Gastrocnemius medialis (tissue), 4 donors: ENCODE results near the gene PLGRKT. TPM values are rescaled to one million over a fixed set of nuclear protein-coding genes. Genes with fewer than 3 reads are reported as not detected.

Experiments used
- ATAC-seq, 2 donors: fragments of 150-250 bp; one replicate each; pipeline ENCODE4 v1.9.1; 2016
- DNase-seq, 2 donors: peaks; one replicate each; pipeline ENCODE4 v3.0.0-alpha.2; 2019
- H3K27ac ChIP-seq, 4 donors: fragments of 200-600 bp; sonication (generic); 1 replicate in 1 of 4; 2 replicates in 3 of 4; pipeline ENCODE4 v1.5.1; 2016 to 2018; ENCODE audit warnings: mild to moderate bottlenecking in 2 of 4, moderate library complexity in 1 of 4
- H3K27me3 ChIP-seq, 3 donors: fragments of 200-600 bp; sonication (generic) in 2 of 3; 1 replicate in 1 of 3; 2 replicates in 2 of 3; pipeline versions ENCODE4 v1.5.1 to v1.6.0; 2016 to 2019; ENCODE audit warnings: mild to moderate bottlenecking in 1 of 3, moderate library complexity in 1 of 3
- H3K36me3 ChIP-seq, 2 donors: fragments of 200-600 bp; sonication (generic) in 1 of 2; one replicate each; pipeline ENCODE4 v1.5.1; 2017 to 2018
- H3K4me1 ChIP-seq, 2 donors: fragments of 200-600 bp; sonication (generic) in 1 of 2; one replicate each; pipeline ENCODE4 v1.5.1; 2016 to 2017; ENCODE audit warnings: mild to moderate bottlenecking in 2 of 2
- H3K4me3 ChIP-seq, 4 donors: fragments of 200-600 bp; sonication (generic) in 3 of 4; 1 replicate in 1 of 4; 2 replicates in 3 of 4; pipeline ENCODE4 v1.5.1; 2016 to 2019; ENCODE audit warnings: mild to moderate bottlenecking in 2 of 4
- H3K9me3 ChIP-seq, 3 donors: fragments of 200-600 bp; sonication (generic) in 2 of 3; 1 replicate in 1 of 3; 2 replicates in 2 of 3; pipeline ENCODE4 v1.5.1; 2016 to 2019
- POLR2A ChIP-seq, 2 donors: fragments of 450-650 bp; IDR thresholded peaks; one replicate each; pipeline ENCODE4 v1.6.1; 2017; ENCODE audit warnings: antibody characterized with exemption in 2 of 2, mild to moderate bottlenecking in 2 of 2, moderate library complexity in 2 of 2
- in situ Hi-C, 4 donors: fragments of 200-750 bp; cut with MboI; loops; one replicate each; pipeline versions ENCODE4 v1.15.0 to v1.8.0; 2017; ENCODE audit warnings: low sequenced_read_pairs in 4 of 4
- intact Hi-C: fragments of 100-400 bp; cut with DNase I; formaldehyde crosslinking; loops from one replicate; pipeline ENCODE4 v1.15.1; 2023; ENCODE audit warnings: low total_unique reads
- total RNA-seq, 4 donors: library from RNA; depleted of rRNA; stranded (reverse); fragments of >200 nt; gene quantifications; one replicate each; pipeline versions ENCODE4 v1.1.0 to v1.2.3, GENCODE V29; 2016
- TF ChIP-seq, protein P1 (sequence below), 5 experiments: fragments of 450-650 bp in 3 of 5; fragments of 200-600 bp in 2 of 5; sonication (generic) in 2 of 5; IDR thresholded peaks in 4 of 5; conservative IDR thresholded peaks in 1 of 5; 1 replicate in 4 of 5; 2 replicates in 1 of 5; pipeline ENCODE4 v1.5.1; 2016 to 2019; ENCODE audit warnings: antibody characterized with exemption in 5 of 5, mild to moderate bottlenecking in 3 of 5, moderate library complexity in 3 of 5

Gene PLGRKT
- total RNA-seq, 4 donors from 2014 or later: 12.3 to 38.1 (median 15.1) TPM

DNA sequence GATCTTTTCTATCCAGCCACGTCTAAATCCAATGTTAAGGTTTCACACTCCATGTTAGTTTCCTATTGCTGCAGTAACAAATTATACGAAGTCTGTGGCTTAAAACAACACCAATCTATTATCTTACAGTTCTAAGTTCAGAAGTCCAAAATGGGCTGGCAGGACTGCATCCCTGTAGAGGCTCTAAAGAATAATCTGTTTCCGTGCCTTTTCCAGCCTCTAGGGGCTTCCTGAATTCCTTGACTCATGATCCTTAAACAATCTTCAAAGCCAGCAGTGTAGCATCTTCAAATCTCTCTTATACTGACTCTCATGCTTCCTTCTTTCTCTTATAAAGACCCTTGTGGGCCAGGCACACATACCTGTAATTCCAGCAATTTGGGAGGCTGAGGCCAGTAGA lies 6.8 kb downstream of the PLGRKT start:
- no peaks in the 10 kb centered on the region for H3K4me1 ChIP-seq
- H3K9me3 ChIP-seq: no peaks in the 10 kb centered on the region
- ATAC-seq: no peak
- TF ChIP-seq POLR2A (IDR thresholded peaks at IDR 0.05): no peak
- TF ChIP-seq, protein P1, sequence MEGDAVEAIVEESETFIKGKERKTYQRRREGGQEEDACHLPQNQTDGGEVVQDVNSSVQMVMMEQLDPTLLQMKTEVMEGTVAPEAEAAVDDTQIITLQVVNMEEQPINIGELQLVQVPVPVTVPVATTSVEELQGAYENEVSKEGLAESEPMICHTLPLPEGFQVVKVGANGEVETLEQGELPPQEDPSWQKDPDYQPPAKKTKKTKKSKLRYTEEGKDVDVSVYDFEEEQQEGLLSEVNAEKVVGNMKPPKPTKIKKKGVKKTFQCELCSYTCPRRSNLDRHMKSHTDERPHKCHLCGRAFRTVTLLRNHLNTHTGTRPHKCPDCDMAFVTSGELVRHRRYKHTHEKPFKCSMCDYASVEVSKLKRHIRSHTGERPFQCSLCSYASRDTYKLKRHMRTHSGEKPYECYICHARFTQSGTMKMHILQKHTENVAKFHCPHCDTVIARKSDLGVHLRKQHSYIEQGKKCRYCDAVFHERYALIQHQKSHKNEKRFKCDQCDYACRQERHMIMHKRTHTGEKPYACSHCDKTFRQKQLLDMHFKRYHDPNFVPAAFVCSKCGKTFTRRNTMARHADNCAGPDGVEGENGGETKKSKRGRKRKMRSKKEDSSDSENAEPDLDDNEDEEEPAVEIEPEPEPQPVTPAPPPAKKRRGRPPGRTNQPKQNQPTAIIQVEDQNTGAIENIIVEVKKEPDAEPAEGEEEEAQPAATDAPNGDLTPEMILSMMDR (IDR thresholded peaks at IDR 0.05 in 4 of 5, conservative IDR thresholded peaks at IDR 0.05 in 1 of 5): no peak
- no peak overlapping the region for H3K4me3 ChIP-seq
- H3K27ac ChIP-seq: no peak overlapping the region
- H3K27me3 ChIP-seq: no peaks in the 10 kb centered on the region
- DNase-seq: no peak
- in situ Hi-C loops (loop anchor here (25.0 kb wide), 4 partner anchors 419 to 744 kb away; partner anchors contain the start of genes CDC37L1 (in 1 of the 4) and RCL1 (in 1 of the 4)), intact Hi-C loops (loop anchor here (10.0 kb wide), 1 partner anchor 446 kb away; the partner anchor contains the start of gene JAK2)
- H3K36me3 ChIP-seq: peaks cover 0 to 13% of the 10 kb centered on the region in 2 donors

DNA sequence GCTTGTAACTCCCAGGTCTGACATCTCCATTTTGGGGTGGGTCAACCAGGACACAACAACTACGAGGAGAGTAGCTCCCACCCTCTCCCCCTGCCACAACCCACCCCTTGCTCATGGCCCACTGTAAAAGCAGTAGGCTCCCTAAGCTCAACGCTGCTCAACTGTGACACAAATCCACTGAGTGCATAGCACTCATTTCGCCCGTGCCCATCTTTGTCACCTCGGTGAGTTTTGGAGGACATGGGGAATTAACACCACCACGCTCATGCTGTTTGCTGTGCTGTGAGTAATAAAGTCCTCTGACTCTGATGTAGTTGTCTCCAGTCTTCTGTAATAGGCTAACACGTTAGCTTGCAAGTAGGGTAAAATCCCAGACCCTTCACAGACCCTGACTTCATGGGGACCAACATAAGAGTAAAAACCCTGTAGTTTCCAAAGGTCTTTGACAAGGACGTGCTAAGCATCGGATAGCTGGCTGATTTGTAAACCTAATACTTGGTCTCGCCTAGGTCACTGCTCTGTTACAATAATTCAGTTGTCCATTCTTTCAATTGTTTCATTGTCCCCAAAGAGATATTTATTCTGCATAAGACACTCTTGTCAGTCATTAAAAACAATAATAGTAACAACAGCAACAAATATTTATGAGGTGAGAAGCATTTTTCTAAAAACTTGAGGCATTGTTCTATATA lies 7.7 kb downstream of the PLGRKT start:
- H3K27ac ChIP-seq: no peak overlapping the region
- peaks cover 0 to 6% of the 10 kb centered on the region in 2 donors for H3K36me3 ChIP-seq
- no peaks in the 10 kb centered on the region for H3K4me1 ChIP-seq
- intact Hi-C loops: loop anchor here (10.0 kb wide), 1 partner anchor 445 kb away; the partner anchor contains the start of gene JAK2
- DNase-seq: no peak
- no peaks in the 10 kb centered on the region for H3K27me3 ChIP-seq
- H3K9me3 ChIP-seq: no peaks in the 10 kb centered on the region
- in situ Hi-C loops: loop anchor here (25.0 kb wide), 4 partner anchors 418 to 743 kb away; partner anchors contain the start of genes CDC37L1 (in 1 of the 4) and RCL1 (in 1 of the 4)
- no peak for ATAC-seq
- TF ChIP-seq POLR2A (IDR thresholded peaks at IDR 0.05): no peak
- TF ChIP-seq, protein P1 (IDR thresholded peaks at IDR 0.05 in 4 of 5, conservative IDR thresholded peaks at IDR 0.05 in 1 of 5): no peak
- no peak overlapping the region for H3K4me3 ChIP-seq

GRCh38 chr9:5428794-5429528 lies 8.8 kb downstream of the PLGRKT start:
- Histone ChIP-seq H3K36me3 (peaks cover 0 to 6% of the 10 kb centered on the region in 2 donors), H3K27me3 (no peaks in the 10 kb centered on the region), H3K27ac (no peak overlapping the region), H3K4me3 (no peak overlapping the region), H3K4me1 (no peaks in the 10 kb centered on the region), H3K9me3 (no peaks in the 10 kb centered on the region)
- in situ Hi-C loops: loop anchor here (25.0 kb wide), 4 partner anchors 417 to 742 kb away; partner anchors contain the start of genes CDC37L1 (in 1 of the 4) and RCL1 (in 1 of the 4)
- DNase-seq (no peak), ATAC-seq (no peak)
- TF ChIP-seq, protein P1 (IDR thresholded peaks at IDR 0.05 in 4 of 5, conservative IDR thresholded peaks at IDR 0.05 in 1 of 5): no peak
- no peak for TF ChIP-seq POLR2A (IDR thresholded peaks at IDR 0.05)
- intact Hi-C loops: no loop called here

- DNase-seq (no peak), ATAC-seq (no peak)
- in situ Hi-C loops: loop anchor here (25.0 kb wide), 4 partner anchors 416 to 741 kb away; partner anchors contain the start of genes CDC37L1 (in 1 of the 4) and RCL1 (in 1 of the 4)
- no peaks in the 10 kb centered on the region for H3K4me1 ChIP-seq
- intact Hi-C loops: no loop called here
- no peaks in the 10 kb centered on the region for H3K27me3 ChIP-seq
- H3K36me3 ChIP-seq: peaks cover 0 to 6% of the 10 kb centered on the region in 2 donors
- H3K27ac ChIP-seq: no peak overlapping the region
- H3K9me3 ChIP-seq: no peaks in the 10 kb centered on the region
- no peak for TF ChIP-seq POLR2A (IDR thresholded peaks at IDR 0.05)
- TF ChIP-seq, protein P1 (IDR thresholded peaks at IDR 0.05 in 4 of 5, conservative IDR thresholded peaks at IDR 0.05 in 1 of 5): no peak
- H3K4me3 ChIP-seq: no peak overlapping the region
Measured at GRCh38 chr9:5428172-5428571, 9.6 kb downstream of the PLGRKT start.
